Activated CD8-positive, alpha-beta T cell treated with anti-CD3 and anti-CD28 coated beads for 36 hours (primary cell): ENCODE data around the gene FYN. TPM values are rescaled to one million over a fixed set of nuclear protein-coding genes. Genes with fewer than 3 reads are reported as not detected.

Experiments
- ATAC-seq: fragments of 200-7000 bp; cut with Tn5 transposase; one replicate; pipeline ENCODE4 v1.10.0; 2021; ENCODE audit warnings: mild to moderate bottlenecking, moderate library complexity
- CTCF ChIA-PET: fragments of 350-600 bp; sonication (Branson Sonifier 250); formaldehyde crosslinking; loops from one replicate; lab custom pipeline; 2021; ENCODE audit warnings: antibody characterized with exemption; lab: Charles Lee
- POLR2A ChIA-PET: fragments of 350-600 bp; sonication (Branson Sonifier 250); formaldehyde crosslinking; loops from one replicate; lab custom pipeline; 2021; ENCODE audit warnings: antibody characterized with exemption; lab: Charles Lee
- DNase-seq: peaks from one replicate; pipeline ENCODE4 v3.0.0-alpha.2; 2020
- H3K27ac Mint-ChIP-seq: one replicate; pipeline ENCODE4 v1.8.0; 2021; ENCODE audit warnings: mild to moderate bottlenecking, mixed read lengths
- H3K27me3 Mint-ChIP-seq: one replicate; pipeline ENCODE4 v1.8.0; 2021; ENCODE audit warnings: mixed read lengths
- H3K36me3 Mint-ChIP-seq: one replicate; pipeline ENCODE4 v1.8.0; 2021; ENCODE audit warnings: low read depth, mixed read lengths
- H3K4me1 Mint-ChIP-seq: one replicate; pipeline ENCODE4 v1.8.0; 2021; ENCODE audit warnings: low read depth, mixed read lengths
- H3K4me3 Mint-ChIP-seq: one replicate; pipeline ENCODE4 v1.8.0; 2021; ENCODE audit warnings: mild to moderate bottlenecking, moderate library complexity, mixed read lengths
- H3K9me3 Mint-ChIP-seq: one replicate; pipeline ENCODE4 v1.8.0; 2021; ENCODE audit warnings: mixed read lengths
- intact Hi-C: fragments of 100-400 bp; cut with micrococcal nuclease; formaldehyde crosslinking; loops from one replicate; pipeline ENCODE4 v1.10.0; 2022
- total RNA-seq, 2 experiments: library from RNA; stranded (reverse); gene quantifications; one replicate each; pipeline ENCODE4 v1.2.3, GENCODE V29; 2021
- TF ChIP-seq, protein P1 (sequence below): fragments of 200-600 bp; IDR thresholded peaks from one replicate; pipeline ENCODE4 v1.8.0; 2022; ENCODE audit warnings: antibody characterized with exemption, mild to moderate bottlenecking

FYN gene
- total RNA-seq, 2 experiments from 2014 or later, result 384 to 386 TPM

DNA sequence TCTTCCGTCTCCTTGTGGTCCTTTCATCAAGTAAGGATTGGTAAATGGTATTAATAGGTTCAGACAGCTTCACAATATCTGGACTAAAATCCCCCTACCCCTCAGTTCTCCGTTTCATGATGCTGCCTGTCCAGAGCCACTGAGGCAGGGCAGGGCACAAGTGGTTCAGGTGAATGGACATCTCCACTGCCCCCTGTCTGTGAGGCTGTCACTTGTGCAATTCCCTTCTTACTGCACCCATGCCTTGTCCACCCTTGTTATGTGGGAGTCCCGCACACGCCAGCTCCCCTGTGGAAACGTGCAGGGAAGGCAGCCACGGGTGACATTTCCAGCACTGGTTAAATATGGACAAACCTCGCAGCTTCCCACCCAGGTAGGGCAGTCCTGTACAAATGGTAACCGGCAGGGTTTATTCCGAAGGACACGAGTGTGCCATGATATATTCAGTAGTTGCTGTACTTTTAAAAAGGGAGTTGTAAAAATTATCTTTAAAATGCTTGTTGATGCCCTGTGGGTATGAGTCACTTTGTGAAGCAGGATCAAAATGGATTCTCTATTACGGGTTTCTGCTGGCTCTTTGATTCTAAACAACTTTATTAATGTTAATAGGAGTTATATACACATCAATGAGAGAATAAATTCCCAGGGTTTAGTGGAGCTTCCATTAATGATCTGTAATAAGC, 73.5 kb downstream of the FYN start:
- TF ChIP-seq, protein P1, sequence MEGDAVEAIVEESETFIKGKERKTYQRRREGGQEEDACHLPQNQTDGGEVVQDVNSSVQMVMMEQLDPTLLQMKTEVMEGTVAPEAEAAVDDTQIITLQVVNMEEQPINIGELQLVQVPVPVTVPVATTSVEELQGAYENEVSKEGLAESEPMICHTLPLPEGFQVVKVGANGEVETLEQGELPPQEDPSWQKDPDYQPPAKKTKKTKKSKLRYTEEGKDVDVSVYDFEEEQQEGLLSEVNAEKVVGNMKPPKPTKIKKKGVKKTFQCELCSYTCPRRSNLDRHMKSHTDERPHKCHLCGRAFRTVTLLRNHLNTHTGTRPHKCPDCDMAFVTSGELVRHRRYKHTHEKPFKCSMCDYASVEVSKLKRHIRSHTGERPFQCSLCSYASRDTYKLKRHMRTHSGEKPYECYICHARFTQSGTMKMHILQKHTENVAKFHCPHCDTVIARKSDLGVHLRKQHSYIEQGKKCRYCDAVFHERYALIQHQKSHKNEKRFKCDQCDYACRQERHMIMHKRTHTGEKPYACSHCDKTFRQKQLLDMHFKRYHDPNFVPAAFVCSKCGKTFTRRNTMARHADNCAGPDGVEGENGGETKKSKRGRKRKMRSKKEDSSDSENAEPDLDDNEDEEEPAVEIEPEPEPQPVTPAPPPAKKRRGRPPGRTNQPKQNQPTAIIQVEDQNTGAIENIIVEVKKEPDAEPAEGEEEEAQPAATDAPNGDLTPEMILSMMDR, result no peak
- H3K4me3 Mint-ChIP-seq, result no peak overlapping the region
- ATAC-seq (no peak), DNase-seq (no peak)
- peaks cover 75% of the 10 kb centered on the region for H3K36me3 Mint-ChIP-seq
- POLR2A ChIA-PET, result interaction anchor here (0.6 to 1.3 kb wide), 9 partner anchors 10 to 71 kb away, joined by 3 to 6 read pairs (median 3); no protein-coding TSS in a partner anchor
- peaks cover 87% of the 10 kb centered on the region for H3K4me1 Mint-ChIP-seq
- intact Hi-C loops, result loop anchor here (5.0 kb wide), 1 partner anchor 193 kb away; no protein-coding TSS in a partner anchor
- CTCF ChIA-PET, result interaction anchor here (0.7 to 1.4 kb wide), 10 partner anchors 10 to 193 kb away, joined by 3 to 5 read pairs (median 4); no protein-coding TSS in a partner anchor
- peak overlapping the region; percentile 82 for H3K27ac Mint-ChIP-seq
- H3K9me3 Mint-ChIP-seq, result no peaks in the 10 kb centered on the region
- no peaks in the 10 kb centered on the region for H3K27me3 Mint-ChIP-seq

DNA sequence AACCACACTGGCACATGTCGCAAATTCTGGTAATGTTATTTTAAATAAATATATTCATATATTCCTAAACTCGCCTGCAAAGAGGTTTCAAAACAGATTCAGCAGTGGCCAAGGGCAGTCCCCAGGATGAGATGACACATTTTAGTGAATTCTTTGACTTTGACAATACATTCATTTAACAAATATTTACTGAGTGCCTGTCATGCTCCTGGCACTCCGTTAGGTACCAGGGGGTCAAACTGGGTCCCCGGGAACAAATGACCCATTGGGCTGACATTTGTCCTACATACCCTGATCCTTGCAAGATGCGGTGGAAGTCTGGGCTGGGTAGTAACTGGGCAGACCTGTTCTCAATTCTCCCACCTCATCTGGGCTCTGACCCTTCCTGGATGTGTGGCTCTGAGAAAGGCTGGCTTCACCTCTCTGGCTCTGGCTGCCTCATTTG, 74.9 kb downstream of the FYN start:
- ATAC-seq, result peak; percentile 4
- Mint-ChIP-seq H3K36me3 (peaks cover 82% of the 10 kb centered on the region), H3K4me1 (peaks cover 87% of the 10 kb centered on the region), H3K27me3 (no peaks in the 10 kb centered on the region), H3K4me3 (no peak overlapping the region), H3K9me3 (no peaks in the 10 kb centered on the region), H3K27ac (peak overlapping the region; percentile 81)
- DNase-seq, result peak; percentile 60
- intact Hi-C loops, result no loop called here
- ChIA-PET POLR2A (no interaction called here), CTCF (interaction anchor here (0.7 to 1.8 kb wide), 2 partner anchors 46 to 198 kb away, joined by 3 to 6 read pairs; no protein-coding TSS in a partner anchor)
- TF ChIP-seq, protein P1, result no peak

DNA sequence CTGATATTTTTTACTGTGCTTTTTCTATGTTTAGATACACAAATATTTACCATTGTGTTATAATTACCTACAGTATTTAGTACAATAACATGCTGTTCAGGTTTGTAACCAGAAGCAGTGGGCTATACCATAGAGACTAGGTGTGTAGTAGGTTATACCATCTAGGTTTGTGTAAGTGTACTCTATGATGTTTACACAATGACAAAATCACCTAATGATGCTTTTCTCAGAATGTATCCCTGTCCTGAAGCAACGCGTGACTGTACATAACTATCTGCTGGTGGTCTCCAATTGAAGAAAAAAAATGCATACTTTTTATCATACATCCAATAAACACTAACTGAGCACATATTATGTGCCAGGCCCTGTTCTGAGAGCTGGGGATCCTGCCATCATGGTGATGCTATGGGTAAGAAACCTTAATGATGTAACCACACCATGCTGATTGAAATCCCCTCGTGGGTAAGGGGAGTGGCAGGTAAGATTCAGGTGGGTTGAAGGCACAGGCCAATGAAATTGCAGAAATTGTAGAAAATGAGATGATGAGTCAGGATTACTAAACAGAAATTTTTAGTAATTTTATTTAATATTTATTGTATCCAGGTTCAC, 76.8 kb downstream of the FYN start:
- H3K27me3 Mint-ChIP-seq, result no peaks in the 10 kb centered on the region
- CTCF ChIA-PET, result interaction anchor here (0.9 to 1.3 kb wide), 2 partner anchors 43 to 77 kb away, joined by 3 read pairs; partner anchors contain the start of gene FYN
- no peak overlapping the region for H3K4me3 Mint-ChIP-seq
- ATAC-seq (no peak), DNase-seq (peak; percentile 57)
- H3K9me3 Mint-ChIP-seq, result no peaks in the 10 kb centered on the region
- peaks cover 78% of the 10 kb centered on the region for H3K36me3 Mint-ChIP-seq
- peak overlapping the region; percentile 95 for H3K27ac Mint-ChIP-seq
- intact Hi-C loops, result no loop called here
- TF ChIP-seq, protein P1, result no peak
- H3K4me1 Mint-ChIP-seq, result peaks cover 85% of the 10 kb centered on the region
- POLR2A ChIA-PET, result interaction anchor here (0.9 to 3.6 kb wide), 5 partner anchors 9 to 36 kb away, joined by 3 to 23 read pairs (median 5); no protein-coding TSS in a partner anchor

DNA sequence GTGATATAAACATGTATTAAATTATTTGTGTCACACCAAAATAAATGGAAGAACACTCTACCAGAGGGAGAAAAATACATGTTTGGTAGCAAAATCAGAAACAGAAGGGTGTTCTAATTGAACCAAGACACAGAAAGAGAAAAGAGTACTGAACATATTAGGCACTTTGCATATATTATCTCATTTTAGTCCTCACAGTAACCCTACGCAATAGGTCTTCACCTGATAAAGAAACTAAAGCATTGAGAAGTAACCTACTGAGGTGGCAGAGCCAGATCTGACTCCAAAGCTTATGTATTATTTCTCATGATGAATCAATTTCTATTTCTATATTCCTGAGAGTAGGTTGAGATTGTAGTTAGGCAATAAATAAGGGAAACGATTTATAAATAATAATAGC, 77.7 kb downstream of the FYN start:
- Mint-ChIP-seq H3K27ac (peak overlapping the region; percentile 95), H3K9me3 (no peaks in the 10 kb centered on the region), H3K36me3 (peaks cover 75% of the 10 kb centered on the region), H3K27me3 (no peaks in the 10 kb centered on the region), H3K4me3 (peak overlapping the region; percentile 73), H3K4me1 (peaks cover 84% of the 10 kb centered on the region)
- ChIA-PET POLR2A (interaction anchor here (0.9 to 3.6 kb wide), 6 partner anchors 10 to 35 kb away, joined by 3 to 23 read pairs (median 4); no protein-coding TSS in a partner anchor), CTCF (interaction anchor here (0.9 to 1.3 kb wide), 2 partner anchors 44 to 78 kb away, joined by 3 read pairs; partner anchors contain the start of gene FYN)
- no peak for ATAC-seq
- TF ChIP-seq, protein P1, result no peak
- intact Hi-C loops, result no loop called here
- no peak for DNase-seq
